ENCODE measurements around the gene PRDX3.
A peak's percentile ranks its signal among the peaks of the same experiment; 100 is the strongest.

Gene PRDX3

GRCh38 chr10:119203006-119203405, 24.4 kb upstream of the PRDX3 start:
- ATAC-seq, result no peak
- TF ChIP-seq ZNF8 (CRISPR knock-in tag; IDR thresholded peaks at IDR 0.05) (no peak), ZNF70 (CRISPR knock-in tag; IDR thresholded peaks at IDR 0.05) (no peak), SNAI2 (CRISPR knock-in tag; IDR thresholded peaks at IDR 0.05) (no peak)

GRCh38 chr10:119201233-119201632, 22.6 kb upstream of the PRDX3 start:
- TF ChIP-seq ESRRG (CRISPR knock-in tag; IDR thresholded peaks at IDR 0.05) (no peak), CREB5 (CRISPR knock-in tag; IDR thresholded peaks at IDR 0.05; ENCODE audit: low read depth) (no peak), ZFP30 (CRISPR knock-in tag; IDR thresholded peaks at IDR 0.05) (no peak), RARB (CRISPR knock-in tag; IDR thresholded peaks at IDR 0.05) (no peak), ISL1 (CRISPR knock-in tag; IDR thresholded peaks at IDR 0.05) (no peak), PATZ1 (CRISPR knock-in tag; IDR thresholded peaks at IDR 0.05; ENCODE audit: borderline replicate concordance) (no peak), GLIS3 (CRISPR knock-in tag; IDR thresholded peaks at IDR 0.05) (no peak), ARNTL (CRISPR knock-in tag; IDR thresholded peaks at IDR 0.05; ENCODE audit: borderline replicate concordance, low read depth) (no peak), ZC3H10 (CRISPR knock-in tag; IDR thresholded peaks at IDR 0.05) (no peak), CSRNP3 (CRISPR knock-in tag; IDR thresholded peaks at IDR 0.05) (no peak), TOX (CRISPR knock-in tag; IDR thresholded peaks at IDR 0.05; ENCODE audit: borderline replicate concordance) (no peak), ZNF70 (CRISPR knock-in tag; IDR thresholded peaks at IDR 0.05) (no peak), ZNF565 (CRISPR knock-in tag; conservative IDR thresholded peaks at IDR 0.05; ENCODE audit: low read depth) (no peak), ZNF8 (CRISPR knock-in tag; IDR thresholded peaks at IDR 0.05) (no peak), TCF4 (CRISPR knock-in tag; IDR thresholded peaks at IDR 0.05; ENCODE audit: borderline replicate concordance) (no peak), SNAI2 (CRISPR knock-in tag; IDR thresholded peaks at IDR 0.05) (no peak), BACH2 (CRISPR knock-in tag; IDR thresholded peaks at IDR 0.05; ENCODE audit: borderline replicate concordance) (no peak), TSHZ2 (CRISPR knock-in tag; IDR thresholded peaks at IDR 0.05) (no peak), POU6F1 (CRISPR knock-in tag; IDR thresholded peaks at IDR 0.05; ENCODE audit: borderline replicate concordance, low read depth) (no peak)
- ATAC-seq, result no peak

GRCh38 chr10:119199231-119199992, 20.8 kb upstream of the PRDX3 start:
- TF ChIP-seq RARB (CRISPR knock-in tag; IDR thresholded peaks at IDR 0.05), result no peak
- no peak for TF ChIP-seq SNAI2 (CRISPR knock-in tag; IDR thresholded peaks at IDR 0.05)
- no peak for TF ChIP-seq ZNF565 (CRISPR knock-in tag; conservative IDR thresholded peaks at IDR 0.05; ENCODE audit: low read depth)
- TF ChIP-seq CREB5 (CRISPR knock-in tag; IDR thresholded peaks at IDR 0.05; ENCODE audit: low read depth), result no peak
- peak; percentile 98 for ATAC-seq

All from SK-N-SH treated with all-trans-retinoic acid at 6 μM for 48 hours (cell line).